Middle frontal gyrus (tissue), 1 donor: ENCODE data around the gene LCLAT1.
"Not testable (repeated sequence)": the region's sequence is repeated elsewhere in the genome, so short reads cannot be mapped to it uniquely, and the experiment has no call there.

Experiments used
- DNase-seq: peaks from one replicate; pipeline ENCODE4 v3.0.0-alpha.2; 2015; ENCODE audit warnings: low spot score; ENCODE audit errors: extremely low spot score

LCLAT1 gene

GRCh38 chr2:30487603-30488002, 40.6 kb downstream of the LCLAT1 start:
- DNase-seq = no peak

GRCh38 chr2:30488012-30488659, 41.1 kb downstream of the LCLAT1 start:
- DNase-seq = no peak

- DNase-seq = no peak
Observed at GRCh38 chr2:30491225-30491624, 44.2 kb downstream of the LCLAT1 start.

- no peak for DNase-seq
Observed at GRCh38 chr2:30492185-30492584, 45.1 kb downstream of the LCLAT1 start.

- no peak for DNase-seq
Observed at GRCh38 chr2:30492619-30493018, 45.6 kb downstream of the LCLAT1 start.

GRCh38 chr2:30493440-30493839, 46.4 kb downstream of the LCLAT1 start:
- no peak for DNase-seq

- not testable (repeated sequence) for DNase-seq
Observed at GRCh38 chr2:30495896-30496295, 48.9 kb downstream of the LCLAT1 start.

- no peak for DNase-seq
Observed at GRCh38 chr2:30499681-30500080, 52.6 kb downstream of the LCLAT1 start.

- no peak for DNase-seq
Observed at GRCh38 chr2:30500699-30501098, 53.7 kb downstream of the LCLAT1 start.

- DNase-seq = no peak
Observed at GRCh38 chr2:30502310-30502709, 55.3 kb downstream of the LCLAT1 start.

GRCh38 chr2:30503007-30503694, 56.1 kb downstream of the LCLAT1 start:
- no peak for DNase-seq

GRCh38 chr2:30503695-30504052, 56.6 kb downstream of the LCLAT1 start:
- DNase-seq = no peak

- DNase-seq = no peak
Observed at GRCh38 chr2:30504731-30505130, 57.7 kb downstream of the LCLAT1 start.

GRCh38 chr2:30505500-30506180, 58.6 kb downstream of the LCLAT1 start:
- no peak for DNase-seq

- DNase-seq = not testable (repeated sequence)
Observed at GRCh38 chr2:30507460-30507859, 60.4 kb downstream of the LCLAT1 start.

GRCh38 chr2:30509716-30510115, 62.7 kb downstream of the LCLAT1 start:
- no peak for DNase-seq

GRCh38 chr2:30510409-30510808, 63.4 kb downstream of the LCLAT1 start:
- no peak for DNase-seq

GRCh38 chr2:30511122-30512083, 64.4 kb downstream of the LCLAT1 start:
- no peak for DNase-seq

GRCh38 chr2:30512243-30512886, 65.3 kb downstream of the LCLAT1 start:
- no peak for DNase-seq

GRCh38 chr2:30513649-30514048, 66.6 kb downstream of the LCLAT1 start:
- not testable (repeated sequence) for DNase-seq
